MM.1S (cell line): ENCODE data around the gene HORMAD2.
"Not testable (repeated sequence)": the region's sequence is repeated elsewhere in the genome, so short reads cannot be mapped to it uniquely, and the experiment has no call there.

Experiments used
- DNase-seq: peaks from one replicate; pipeline ENCODE4 v3.0.0-alpha.2; 2015
- H2AFZ ChIP-seq: fragments of 300-600 bp; sonication (generic); 2 replicates; pipeline ENCODE4 v1.6.0; 2016; ENCODE audit warnings: antibody characterized with exemption, low read length
- H3F3A ChIP-seq: fragments of 300-600 bp; sonication (generic); 2 replicates; pipeline ENCODE4 v1.6.1; 2016; ENCODE audit warnings: mild to moderate bottlenecking, antibody characterized with exemption, low read length, moderate library complexity, mixed read lengths; ENCODE audit not compliant: insufficient read depth
- H3K27ac ChIP-seq: fragments of 300-600 bp; sonication (generic); 2 replicates; pipeline ENCODE4 v1.5.1; 2016; ENCODE audit warnings: mild to moderate bottlenecking, low read length
- H3K27me3 ChIP-seq: fragments of 300-600 bp; sonication (generic); replicated peaks from 2 replicates; pipeline ENCODE4 v1.6.0; 2016; ENCODE audit warnings: low read length; ENCODE audit not compliant: insufficient read depth
- H3K36me3 ChIP-seq: fragments of 300-600 bp; sonication (generic); replicated peaks from 2 replicates; pipeline ENCODE4 v1.6.1; 2016; ENCODE audit warnings: mild to moderate bottlenecking, low read length, mixed read lengths; ENCODE audit not compliant: insufficient read depth
- H3K4me1 ChIP-seq: fragments of 300-600 bp; sonication (generic); 2 replicates; pipeline ENCODE4 v1.6.1; 2016; ENCODE audit warnings: low read length, mixed read lengths
- H3K4me2 ChIP-seq: fragments of 300-600 bp; sonication (generic); 2 replicates; pipeline ENCODE4 v1.6.0; 2016; ENCODE audit warnings: low read depth, low read length
- H3K4me3 ChIP-seq: fragments of 300-600 bp; sonication (generic); 2 replicates; pipeline ENCODE4 v1.5.1; 2016; ENCODE audit warnings: low read length, mixed read lengths
- H3K79me2 ChIP-seq: fragments of 300-600 bp; sonication (generic); 2 replicates; pipeline ENCODE4 v1.6.1; 2016; ENCODE audit warnings: mixed run types, low read length, mixed read lengths
- H3K9ac ChIP-seq: fragments of 300-600 bp; sonication (generic); 2 replicates; pipeline ENCODE4 v1.6.1; 2016; ENCODE audit warnings: low read length, mixed read lengths
- H3K9me2 ChIP-seq: fragments of 300-600 bp; sonication (generic); replicated peaks from 2 replicates; pipeline ENCODE4 v1.6.1; 2016; ENCODE audit warnings: mild to moderate bottlenecking, low read length, mixed read lengths; ENCODE audit not compliant: insufficient read depth
- H3K9me3 ChIP-seq: fragments of 300-600 bp; sonication (generic); replicated peaks from 2 replicates; pipeline ENCODE4 v1.6.1; 2016; ENCODE audit warnings: mild to moderate bottlenecking, low read length, mixed read lengths; ENCODE audit not compliant: insufficient read depth
- H4K20me1 ChIP-seq: fragments of 300-600 bp; sonication (generic); 2 replicates; pipeline ENCODE4 v1.6.1; 2016; ENCODE audit warnings: mild to moderate bottlenecking, low read length, moderate library complexity, mixed read lengths; ENCODE audit not compliant: insufficient read depth
- CTCF ChIP-seq: fragments of 300-600 bp; sonication (generic); IDR thresholded peaks from 2 replicates; pipeline ENCODE4 v1.5.1; 2016; ENCODE audit warnings: antibody characterized with exemption, low read length, mixed read lengths
- EZH2 ChIP-seq: fragments of 300-600 bp; sonication (generic); optimal IDR thresholded peaks from 2 replicates; pipeline ENCODE3; 2017; ENCODE audit warnings: low read depth, mild to moderate bottlenecking, antibody characterized with exemption, low read length, mixed read lengths
- EZH2phosphoT487 ChIP-seq: fragments of 300-600 bp; sonication (generic); IDR thresholded peaks from 2 replicates; pipeline ENCODE4 v1.6.1; 2018; ENCODE audit warnings: antibody characterized with exemption, low read length

The HORMAD2 gene

GRCh38 chr22:30198921-30199320 is 118.7 kb downstream of the HORMAD2 start:
- Histone ChIP-seq H3K9ac (no peak overlapping the region), H4K20me1 (no peaks in the 10 kb centered on the region), H3K27ac (no peak overlapping the region), H3K27me3 (no peaks in the 10 kb centered on the region), H3K79me2 (no peaks in the 10 kb centered on the region), H3K4me2 (no peak overlapping the region), H3K9me3 (no peaks in the 10 kb centered on the region), H2AFZ (no peak overlapping the region), H3K36me3 (no peaks in the 10 kb centered on the region), H3K9me2 (no peaks in the 10 kb centered on the region), H3F3A (no peaks in the 10 kb centered on the region), H3K4me1 (peaks cover 12% of the 10 kb centered on the region), H3K4me3 (no peak overlapping the region)
- TF ChIP-seq CTCF (no peak), EZH2phosphoT487 (no peak), EZH2 (no peak)
- no peak for DNase-seq

GRCh38 chr22:30200905-30201304 is 120.6 kb downstream of the HORMAD2 start:
- H3K4me1 ChIP-seq, result peaks cover 12% of the 10 kb centered on the region
- H3K9me3 ChIP-seq, H3K4me2 ChIP-seq, H3K36me3 ChIP-seq, H3K9me2 ChIP-seq, H3K27me3 ChIP-seq, H3F3A ChIP-seq, H2AFZ ChIP-seq, H3K27ac ChIP-seq, H3K79me2 ChIP-seq, H3K4me3 ChIP-seq, H3K9ac ChIP-seq, DNase-seq, H4K20me1 ChIP-seq: not testable (repeated sequence)

GRCh38 chr22:30201945-30202344 is 121.7 kb downstream of the HORMAD2 start:
- Histone ChIP-seq H3K4me2 (no peak overlapping the region), H3K9me3 (no peaks in the 10 kb centered on the region), H3K36me3 (no peaks in the 10 kb centered on the region), H4K20me1 (no peaks in the 10 kb centered on the region), H3F3A (no peaks in the 10 kb centered on the region), H2AFZ (no peak overlapping the region), H3K27ac (no peak overlapping the region), H3K9ac (no peak overlapping the region), H3K27me3 (no peaks in the 10 kb centered on the region), H3K9me2 (no peaks in the 10 kb centered on the region), H3K4me3 (no peak overlapping the region), H3K4me1 (peaks cover 12% of the 10 kb centered on the region), H3K79me2 (no peaks in the 10 kb centered on the region)
- TF ChIP-seq EZH2 (no peak), EZH2phosphoT487 (no peak), CTCF (no peak)
- no peak for DNase-seq

- Histone ChIP-seq H3F3A (no peaks in the 10 kb centered on the region), H3K4me2 (no peak overlapping the region), H3K27me3 (no peaks in the 10 kb centered on the region), H3K9ac (no peak overlapping the region), H3K9me3 (no peaks in the 10 kb centered on the region), H3K4me3 (no peak overlapping the region), H3K79me2 (no peaks in the 10 kb centered on the region), H3K36me3 (no peaks in the 10 kb centered on the region), H4K20me1 (no peaks in the 10 kb centered on the region), H3K4me1 (peaks cover 12% of the 10 kb centered on the region), H2AFZ (no peak overlapping the region), H3K27ac (no peak overlapping the region), H3K9me2 (no peaks in the 10 kb centered on the region)
- DNase-seq, result no peak
- no peak for TF ChIP-seq CTCF
- no peak for TF ChIP-seq EZH2
- TF ChIP-seq EZH2phosphoT487, result no peak
These were observed 122.3 kb downstream of the HORMAD2 start for GRCh38 chr22:30202531-30203006.
